A204.1 (cell line): ENCODE results near the gene CENPC.
"Not testable (repeated sequence)": the region's sequence is repeated elsewhere in the genome, so short reads cannot be mapped to it uniquely, and the experiment has no call there.

Experiments
- FAIRE-seq: peaks from 2 replicates; lab custom pipeline; 2012; peaks lifted over from hg19 to GRCh38; lab: Jason Lieb, UNC

CENPC gene

DNA sequence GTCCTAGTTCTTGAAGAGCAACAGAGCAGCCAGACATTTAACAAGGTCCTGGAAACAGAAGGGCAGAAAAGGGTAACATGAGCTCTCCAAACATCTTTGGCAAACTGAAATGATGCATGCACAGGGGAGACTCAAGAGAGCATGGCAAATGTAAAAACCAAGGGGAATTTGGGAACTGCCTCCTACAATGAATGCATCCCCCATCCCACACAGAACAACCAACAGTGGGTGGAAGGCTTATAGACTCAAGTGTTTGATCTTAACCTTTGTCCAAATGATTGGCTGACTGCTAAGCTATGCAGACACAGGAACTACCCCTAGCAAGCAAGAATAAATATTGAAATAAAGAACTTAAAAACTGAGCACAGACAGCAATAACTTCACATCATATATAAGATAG lies 74.4 kb downstream of the CENPC start:
- no peak for FAIRE-seq

DNA sequence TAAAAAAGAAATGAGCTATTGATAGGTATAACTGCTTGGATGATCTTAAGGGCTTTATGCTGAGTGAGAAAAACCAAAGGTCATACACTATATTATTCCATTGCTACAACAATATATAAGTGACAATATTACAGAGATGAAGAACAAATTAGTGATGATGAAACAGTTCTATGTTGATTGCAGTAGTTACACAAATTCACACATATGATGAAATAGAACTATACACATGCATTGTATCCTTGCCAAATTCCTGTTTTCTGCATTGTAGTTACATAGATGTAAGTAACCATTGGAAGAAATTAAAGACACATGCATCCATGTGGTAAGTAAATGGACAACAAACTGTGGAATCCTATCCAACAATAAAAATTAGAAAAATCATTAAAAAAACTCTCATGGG lies 76.5 kb downstream of the CENPC start:
- no peak for FAIRE-seq

- no peak for FAIRE-seq
Measured at GRCh38 chr4:67466751-67467150, 78.6 kb downstream of the CENPC start.

GRCh38 chr4:67465763-67466052 lies 79.6 kb downstream of the CENPC start:
- FAIRE-seq: no peak

DNA sequence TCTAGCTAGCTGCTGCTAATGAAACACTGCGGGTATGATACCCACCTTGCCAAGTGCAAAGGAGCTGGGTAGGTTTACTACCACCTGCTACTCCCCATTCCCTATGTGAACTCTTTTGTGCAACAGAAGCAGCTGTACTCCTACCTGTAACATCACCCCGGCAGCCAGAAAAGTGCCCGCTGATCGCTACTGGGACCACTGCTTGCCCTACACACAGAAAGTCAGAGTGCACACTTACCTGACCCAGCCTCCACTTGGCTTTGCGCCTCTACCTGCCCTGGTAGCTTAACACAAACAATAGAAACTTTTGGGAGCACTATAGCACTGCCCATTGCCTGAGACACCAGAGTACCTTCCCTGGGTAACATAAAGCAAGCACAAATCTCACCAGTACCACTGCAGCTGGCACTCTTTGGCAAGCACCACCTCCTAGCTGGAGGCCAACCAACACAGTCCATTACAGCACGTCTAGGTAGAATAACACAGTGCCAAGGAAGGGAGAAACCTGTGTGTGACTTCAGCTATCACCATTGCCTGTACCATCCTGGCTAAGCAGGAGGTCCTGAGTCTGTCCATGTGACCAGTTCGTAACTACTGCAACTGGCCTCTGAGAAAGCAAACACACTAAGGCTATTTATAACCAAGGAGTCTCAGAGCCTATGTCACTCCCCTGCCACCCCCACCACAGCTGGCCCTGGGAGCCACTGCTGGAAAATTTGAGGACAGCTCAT lies 80.1 kb downstream of the CENPC start:
- FAIRE-seq: no peak

DNA sequence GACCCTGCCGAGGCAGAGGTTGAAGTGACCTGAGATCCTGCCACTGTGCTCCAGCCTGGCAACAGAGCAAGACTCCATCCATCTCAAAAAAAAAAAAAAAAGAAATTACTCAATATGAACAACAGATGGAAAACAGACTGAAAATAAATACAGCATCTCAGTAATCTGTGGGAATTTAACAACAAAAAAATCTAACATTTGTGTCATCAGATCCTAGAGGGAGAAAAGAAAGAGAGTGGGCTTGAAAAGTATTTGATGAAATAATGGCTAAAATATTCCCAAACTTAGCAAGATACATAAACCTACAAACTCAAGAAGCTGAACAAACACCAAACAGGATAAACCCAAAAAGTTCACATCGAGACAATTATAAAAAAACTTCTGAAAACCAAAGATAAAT lies 84.7 kb downstream of the CENPC start:
- no peak for FAIRE-seq

GRCh38 chr4:67459164-67459563 lies 86.1 kb downstream of the CENPC start:
- no peak for FAIRE-seq

DNA sequence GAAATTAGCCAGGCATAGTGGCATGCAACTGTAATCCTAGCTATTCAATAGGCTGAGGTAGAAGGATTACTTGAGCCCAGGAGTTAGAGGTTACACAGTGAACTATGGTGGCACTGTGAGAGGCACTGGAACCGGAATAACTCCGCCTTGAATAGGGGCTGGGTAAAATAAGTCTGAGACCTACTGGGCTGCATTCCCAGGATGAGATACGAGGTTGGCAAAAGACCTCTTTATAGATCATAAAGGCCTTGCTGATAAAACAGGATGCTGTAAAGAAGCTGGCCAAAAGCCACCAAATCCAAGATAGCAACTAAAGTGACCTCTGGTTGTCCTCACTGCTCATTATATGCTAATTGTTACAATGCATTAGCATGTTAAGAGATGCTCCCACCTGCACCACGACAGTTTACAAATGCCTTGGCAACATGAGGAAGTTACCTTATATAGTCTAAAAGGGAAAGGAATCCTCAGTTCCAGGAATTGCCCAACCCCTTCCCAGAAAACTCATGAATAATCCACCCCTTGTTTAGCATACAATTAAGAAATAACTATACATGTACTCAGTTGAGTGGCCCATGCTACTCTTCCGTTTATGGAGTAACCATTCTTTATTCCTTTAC lies 88.6 kb downstream of the CENPC start:
- FAIRE-seq: no peak

- not testable (repeated sequence) for FAIRE-seq
Measured at GRCh38 chr4:67452846-67453205, 92.5 kb downstream of the CENPC start.

DNA sequence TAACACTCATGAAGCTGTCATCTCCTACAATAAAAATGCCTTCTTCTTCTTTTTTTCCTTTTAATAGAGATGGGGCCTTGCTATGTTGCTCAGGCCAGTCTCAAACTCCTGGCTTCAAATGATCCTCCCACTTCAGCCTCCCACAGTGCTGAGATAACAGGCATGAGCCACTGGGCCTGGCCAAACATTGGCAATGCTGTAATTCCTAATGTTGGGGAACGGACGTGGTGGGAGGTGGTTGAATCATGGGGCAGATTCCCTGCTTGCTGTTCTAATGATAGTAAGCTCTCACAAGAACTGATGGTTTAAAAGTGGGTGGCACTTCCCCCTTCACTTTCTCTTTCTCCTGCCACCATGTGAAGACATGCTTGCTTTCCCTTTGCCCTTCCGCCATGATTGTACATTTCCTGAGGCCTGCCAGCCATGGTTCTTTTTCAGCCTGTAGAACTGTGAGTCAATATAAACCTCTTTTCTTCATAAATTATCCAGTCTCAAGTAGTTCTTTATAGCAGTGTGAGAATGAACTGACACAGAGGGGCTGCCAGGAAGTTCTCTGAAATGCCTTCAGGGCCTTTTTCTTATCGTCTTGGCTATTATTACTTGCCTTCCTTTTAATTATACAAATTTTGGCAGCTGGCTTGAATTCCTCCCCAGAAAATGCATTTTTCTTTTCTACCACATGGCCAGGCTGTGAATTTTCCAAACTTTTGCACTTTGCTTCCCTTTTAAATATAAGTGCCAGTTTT lies 93.0 kb downstream of the CENPC start:
- no peak for FAIRE-seq

GRCh38 chr4:67451464-67451863 lies 93.8 kb downstream of the CENPC start:
- FAIRE-seq: no peak

DNA sequence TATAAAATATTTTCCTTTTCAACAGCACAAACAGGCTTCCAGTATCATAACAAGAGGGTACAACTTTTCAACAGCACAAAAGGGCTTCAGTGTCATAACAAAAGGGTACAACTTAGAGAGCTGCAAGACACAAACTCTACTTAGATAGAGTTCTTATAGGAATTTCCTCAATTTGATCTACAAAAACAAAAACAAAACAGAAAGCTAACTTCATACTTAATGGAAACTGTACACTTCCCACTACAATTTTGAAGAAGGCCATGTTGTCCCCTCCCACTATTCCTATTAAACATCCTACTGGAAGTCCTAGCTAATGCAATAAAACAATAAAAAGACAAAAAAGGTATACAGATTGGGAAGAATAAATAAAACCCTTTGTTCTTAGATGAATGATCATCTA lies 96.7 kb downstream of the CENPC start:
- no peak for FAIRE-seq

DNA sequence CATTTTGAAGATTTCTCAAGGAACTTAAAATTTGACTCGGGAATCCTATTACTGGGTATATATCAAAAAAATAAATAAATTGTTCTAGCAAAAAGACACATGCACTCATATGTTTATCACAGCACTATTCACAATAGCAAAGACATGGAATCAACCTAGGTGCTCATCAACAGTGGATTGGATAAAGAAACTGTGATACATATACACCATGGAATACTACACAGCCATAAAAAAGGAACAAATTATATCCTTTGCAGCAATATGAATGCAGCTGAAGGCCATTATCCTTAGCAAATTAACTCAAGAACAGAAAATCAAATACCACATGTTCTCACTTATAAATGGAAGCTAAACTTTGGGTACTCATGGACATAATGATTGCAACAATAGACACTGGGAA lies 97.4 kb downstream of the CENPC start:
- no peak for FAIRE-seq

DNA sequence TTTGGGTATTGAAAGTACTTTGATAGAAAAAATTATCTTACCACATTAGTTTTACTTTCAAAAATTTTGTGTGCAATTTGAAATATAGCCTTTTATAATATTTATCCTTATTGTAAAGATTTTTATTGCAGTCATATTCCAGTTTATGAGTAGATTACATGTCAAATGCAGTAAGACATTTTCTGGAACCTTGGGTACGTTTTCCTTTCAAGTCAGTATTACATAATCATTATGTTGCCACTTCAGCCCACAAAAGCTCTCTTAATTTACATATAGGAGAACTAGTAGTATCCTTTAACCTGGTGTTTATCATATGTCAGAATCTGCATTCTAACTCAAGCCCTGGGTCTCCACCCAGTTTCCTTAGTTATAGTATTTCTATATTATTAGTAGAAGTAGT lies 98.5 kb downstream of the CENPC start:
- no peak for FAIRE-seq

DNA sequence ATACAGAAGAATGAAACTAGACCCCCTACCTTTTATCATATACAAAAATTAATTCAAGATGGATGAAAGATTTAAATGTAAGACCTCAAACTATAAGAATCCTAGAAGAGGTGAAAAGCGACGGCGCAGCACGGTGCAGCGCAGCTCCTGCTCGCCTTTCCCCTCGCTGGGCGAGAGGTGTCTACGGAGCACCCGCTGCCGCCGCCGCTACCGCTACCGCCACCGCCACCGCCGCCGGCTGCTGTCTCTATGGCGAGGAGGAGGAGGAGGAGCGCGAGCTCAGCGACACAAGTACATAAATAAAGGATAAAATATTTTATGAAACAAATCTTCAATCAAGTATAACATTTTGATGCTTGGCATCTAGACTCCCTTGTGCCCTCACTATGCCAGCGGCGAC lies 99.4 kb downstream of the CENPC start:
- FAIRE-seq: not testable (repeated sequence)

GRCh38 chr4:67438975-67439374 lies 106.3 kb downstream of the CENPC start:
- no peak for FAIRE-seq

DNA sequence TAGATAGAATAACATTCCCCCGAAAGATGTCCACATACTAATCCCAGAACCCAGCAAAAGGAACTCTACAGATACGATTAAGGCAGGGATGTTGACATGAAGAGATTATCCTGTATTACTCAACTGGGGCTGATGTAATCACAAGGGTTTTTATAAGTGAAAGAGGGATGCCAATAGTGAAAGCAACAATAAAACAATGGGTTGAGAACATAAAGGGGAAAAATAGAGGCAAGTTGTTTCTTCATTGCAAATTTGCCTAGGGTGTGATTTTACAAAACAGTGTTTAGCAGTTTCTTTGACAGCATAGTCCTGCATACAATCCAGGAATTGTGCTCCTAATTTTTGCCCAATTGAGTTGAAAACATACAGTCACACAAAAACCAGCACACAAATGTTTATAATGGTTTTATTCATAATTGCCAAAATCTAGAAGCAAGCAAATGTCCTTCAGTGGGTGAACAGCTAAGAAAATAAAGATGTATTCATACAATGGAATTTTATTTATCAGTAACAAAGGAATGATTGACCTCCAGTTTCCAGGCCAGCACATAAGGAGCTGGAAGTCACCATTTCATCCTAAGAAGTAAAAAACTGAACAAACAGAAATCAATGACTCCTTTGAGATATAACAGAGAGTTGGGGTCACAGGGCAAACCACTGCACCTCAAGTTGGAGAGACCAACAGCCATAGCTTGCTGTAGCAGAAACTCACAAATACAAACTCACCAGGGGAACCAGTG lies 107.2 kb downstream of the CENPC start:
- no peak for FAIRE-seq

GRCh38 chr4:67436742-67437141 lies 108.6 kb downstream of the CENPC start:
- FAIRE-seq: no peak

DNA sequence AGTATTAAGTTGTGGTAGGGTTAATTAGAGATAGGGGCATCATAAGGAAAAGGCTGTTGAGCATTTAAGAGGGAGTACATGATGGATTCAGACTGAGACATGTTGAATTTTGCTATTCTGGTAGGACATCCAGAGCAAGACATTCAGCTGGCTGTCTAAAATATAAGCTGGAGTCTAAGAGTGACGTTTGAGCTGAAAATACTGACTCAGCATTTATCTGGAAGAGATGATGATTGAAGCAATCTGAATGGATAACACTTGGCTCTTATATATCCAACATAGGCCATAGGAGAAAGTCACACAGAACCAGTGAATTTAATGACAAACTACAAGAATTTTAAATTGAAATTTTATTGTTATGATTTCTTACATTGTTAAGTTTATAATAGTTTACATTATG lies 114.3 kb downstream of the CENPC start:
- no peak for FAIRE-seq

DNA sequence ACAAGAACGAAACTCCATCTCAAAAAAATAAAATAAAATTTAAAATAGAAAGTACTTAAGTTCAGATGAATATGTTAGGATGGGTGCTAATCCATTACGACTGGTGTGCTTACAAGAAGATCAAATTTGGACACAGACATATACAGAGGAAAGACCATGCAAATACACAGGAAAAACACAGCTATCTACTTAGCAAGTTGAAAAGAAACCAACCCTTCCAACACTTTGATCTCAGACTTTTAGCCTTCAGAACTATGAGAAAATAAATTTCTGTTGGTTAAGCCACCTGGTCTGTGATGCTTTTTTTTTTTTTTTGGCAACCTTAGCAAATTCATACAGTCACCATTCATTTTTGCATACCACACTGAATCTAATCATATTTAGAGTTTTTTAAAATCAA lies 116.5 kb downstream of the CENPC start:
- no peak for FAIRE-seq
